SW480 (cell line): ENCODE data around the gene UPB1.
"Not testable (repeated sequence)": the region's sequence is repeated elsewhere in the genome, so short reads cannot be mapped to it uniquely, and the experiment has no call there.

Experiments
- DNase-seq: peaks from one replicate; pipeline ENCODE4 v3.0.0-alpha.2; 2016; ENCODE audit warnings: low spot score

The UPB1 gene

DNA sequence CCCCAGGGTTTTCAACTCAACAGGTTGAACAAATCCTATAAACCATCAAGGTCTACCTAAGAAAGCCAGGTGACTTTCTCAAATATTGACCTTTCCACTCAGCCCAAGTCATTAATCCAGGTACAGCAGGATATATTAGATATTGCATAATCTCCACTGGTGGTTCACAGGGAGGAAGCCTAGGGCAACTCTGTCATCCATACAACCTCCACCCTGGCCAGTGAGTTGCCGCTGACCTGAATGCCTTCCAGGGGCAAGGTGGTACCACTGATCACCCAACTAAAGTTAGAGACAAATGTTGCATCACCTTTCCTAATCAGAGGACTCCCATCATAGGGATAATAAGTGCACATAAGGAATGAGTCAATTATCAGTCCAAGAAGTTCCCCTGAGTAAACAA is 36.9 kb downstream of the UPB1 start:
- DNase-seq = no peak

GRCh38 chr22:24535348-24535747 is 40.2 kb downstream of the UPB1 start:
- no peak for DNase-seq

DNA sequence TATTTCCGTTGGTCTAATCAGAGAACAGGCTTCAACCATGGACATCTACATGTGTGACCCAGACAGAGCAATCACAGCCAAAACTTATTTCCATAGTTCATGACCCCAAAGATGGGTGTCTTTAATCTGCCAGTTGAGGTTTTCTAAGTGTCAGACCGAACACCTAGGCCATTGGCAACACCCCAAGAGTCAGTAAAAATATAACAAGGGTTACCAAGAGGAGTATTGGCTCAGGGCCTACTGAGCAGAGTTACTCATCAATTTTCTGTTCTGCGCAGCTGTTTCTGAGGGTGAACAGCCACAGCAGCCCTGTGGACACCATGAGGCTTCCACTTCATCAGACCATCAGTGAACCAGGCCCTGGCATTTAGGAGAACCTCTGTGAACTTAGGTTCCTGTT is 41.0 kb downstream of the UPB1 start:
- no peak for DNase-seq

- no peak for DNase-seq
Observed at GRCh38 chr22:24540470-24540869, 45.3 kb downstream of the UPB1 start.

GRCh38 chr22:24541681-24542515 is 46.8 kb downstream of the UPB1 start:
- no peak for DNase-seq

GRCh38 chr22:24542641-24543040 is 47.5 kb downstream of the UPB1 start:
- no peak for DNase-seq

DNA sequence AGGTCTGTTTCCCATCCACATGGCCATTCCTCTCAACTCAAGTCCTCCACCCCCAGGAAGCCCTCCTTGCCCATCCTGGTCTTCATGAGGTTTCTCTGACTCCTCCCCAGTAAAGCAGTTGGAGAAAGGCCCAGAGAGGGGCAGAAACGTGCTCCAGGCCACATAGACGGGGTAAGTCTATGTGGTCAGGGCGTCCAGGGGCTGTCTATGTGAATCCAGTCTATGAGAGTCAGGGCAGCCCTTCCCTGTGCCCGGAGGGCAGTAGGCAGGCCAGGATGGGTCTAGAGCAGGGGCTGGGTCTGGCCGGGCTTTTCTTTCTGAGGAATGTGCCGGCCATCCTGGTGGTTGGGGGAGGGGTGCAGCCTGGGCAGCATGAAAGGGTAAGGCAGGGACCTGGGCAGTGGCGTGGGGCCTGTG is 48.1 kb downstream of the UPB1 start:
- DNase-seq = no peak

DNA sequence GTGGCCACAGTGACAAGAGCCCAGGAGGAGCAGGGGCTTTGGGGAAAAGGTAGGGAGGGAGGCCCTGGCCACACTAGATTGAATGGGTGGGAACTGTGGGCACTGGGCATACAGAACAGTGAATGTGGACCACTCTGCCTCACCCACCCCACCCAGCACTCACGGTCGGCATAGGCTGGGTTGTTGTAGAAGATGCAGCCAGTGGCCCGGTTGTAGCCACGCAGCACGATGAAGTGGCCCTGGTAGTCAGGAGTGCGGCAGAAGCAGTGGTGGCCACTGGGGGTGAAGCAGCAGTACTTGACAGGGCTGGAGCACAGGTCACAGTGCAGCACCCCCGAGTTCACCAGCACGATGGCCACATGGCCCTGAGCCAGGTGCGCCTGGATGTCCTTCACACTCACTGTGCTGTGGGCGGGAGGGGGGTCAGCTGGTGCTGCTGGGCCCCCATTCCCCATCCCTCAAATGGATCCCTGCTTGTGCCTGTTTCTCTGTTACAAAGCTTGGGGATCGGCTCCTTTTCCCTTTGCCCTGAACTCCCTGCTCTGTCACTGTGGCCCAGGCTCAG is 48.6 kb downstream of the UPB1 start:
- DNase-seq = no peak

GRCh38 chr22:24548812-24549211 is 53.7 kb downstream of the UPB1 start:
- DNase-seq = no peak

DNA sequence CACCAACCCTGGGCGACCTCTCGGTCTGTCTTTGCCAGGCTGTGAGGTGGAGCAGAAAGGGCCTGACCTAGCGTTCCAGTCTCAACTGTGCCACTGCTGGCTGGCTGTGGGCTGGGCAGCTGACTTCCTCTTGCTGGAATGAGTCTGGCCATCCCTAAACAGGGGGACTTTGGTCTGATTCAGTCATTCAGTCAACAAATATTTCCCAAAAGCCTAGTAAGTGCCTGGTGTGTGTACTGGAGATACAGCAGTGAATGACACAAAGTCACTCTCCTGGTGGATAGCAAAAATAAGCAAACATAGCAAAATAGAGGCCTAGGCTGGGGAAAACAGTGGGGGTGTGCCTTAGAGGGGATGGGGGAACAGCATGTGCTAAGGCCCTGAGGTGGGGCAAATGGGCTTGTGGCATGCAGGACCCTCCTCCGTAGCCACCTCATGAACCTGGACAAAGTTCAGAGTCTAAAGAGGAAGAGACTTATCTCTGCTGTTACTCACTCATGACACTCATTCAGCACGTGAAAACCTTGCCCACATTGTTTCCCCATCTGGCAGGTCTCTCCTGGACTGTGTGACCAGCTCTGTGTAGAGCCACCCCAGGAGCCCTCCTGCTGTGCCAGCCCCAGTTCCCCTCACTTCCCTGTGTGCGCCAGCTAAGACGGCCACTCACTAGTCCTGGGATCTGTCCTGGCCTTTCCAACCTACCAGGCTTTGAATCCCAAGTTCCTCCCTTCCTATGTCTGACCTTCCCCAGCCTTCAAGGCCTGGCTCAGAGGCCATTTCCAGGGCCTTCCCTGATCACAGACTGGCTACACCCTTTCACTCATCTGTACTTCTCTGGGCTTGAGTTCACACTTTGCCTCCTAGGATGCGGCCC is 55.1 kb downstream of the UPB1 start:
- no peak for DNase-seq

DNA sequence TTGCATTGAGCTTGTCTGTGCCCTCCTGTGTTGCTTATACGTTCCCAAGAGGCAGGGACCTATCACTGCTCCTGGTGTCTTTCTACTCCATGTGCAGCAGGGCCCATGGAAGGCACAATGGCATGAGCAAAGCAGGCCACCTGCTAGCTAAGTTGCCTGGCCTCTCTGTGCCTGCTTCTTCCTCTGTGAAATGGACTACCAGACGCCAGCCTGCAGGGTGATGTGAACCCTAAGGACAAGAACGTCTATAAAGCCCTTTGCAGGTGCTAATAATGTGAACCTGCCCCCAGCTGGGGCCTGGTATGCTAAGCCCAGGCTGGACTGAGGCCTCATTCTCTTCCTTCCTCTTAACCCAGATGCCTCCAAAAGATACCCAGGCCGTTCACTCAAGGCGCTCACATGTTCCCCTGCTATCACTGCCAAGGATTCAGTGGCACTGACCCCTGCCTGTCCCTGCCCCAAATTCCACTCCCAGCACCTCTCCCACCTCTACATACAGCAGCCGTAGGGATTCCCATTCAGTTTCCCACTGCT is 55.8 kb downstream of the UPB1 start:
- DNase-seq = no peak

DNA sequence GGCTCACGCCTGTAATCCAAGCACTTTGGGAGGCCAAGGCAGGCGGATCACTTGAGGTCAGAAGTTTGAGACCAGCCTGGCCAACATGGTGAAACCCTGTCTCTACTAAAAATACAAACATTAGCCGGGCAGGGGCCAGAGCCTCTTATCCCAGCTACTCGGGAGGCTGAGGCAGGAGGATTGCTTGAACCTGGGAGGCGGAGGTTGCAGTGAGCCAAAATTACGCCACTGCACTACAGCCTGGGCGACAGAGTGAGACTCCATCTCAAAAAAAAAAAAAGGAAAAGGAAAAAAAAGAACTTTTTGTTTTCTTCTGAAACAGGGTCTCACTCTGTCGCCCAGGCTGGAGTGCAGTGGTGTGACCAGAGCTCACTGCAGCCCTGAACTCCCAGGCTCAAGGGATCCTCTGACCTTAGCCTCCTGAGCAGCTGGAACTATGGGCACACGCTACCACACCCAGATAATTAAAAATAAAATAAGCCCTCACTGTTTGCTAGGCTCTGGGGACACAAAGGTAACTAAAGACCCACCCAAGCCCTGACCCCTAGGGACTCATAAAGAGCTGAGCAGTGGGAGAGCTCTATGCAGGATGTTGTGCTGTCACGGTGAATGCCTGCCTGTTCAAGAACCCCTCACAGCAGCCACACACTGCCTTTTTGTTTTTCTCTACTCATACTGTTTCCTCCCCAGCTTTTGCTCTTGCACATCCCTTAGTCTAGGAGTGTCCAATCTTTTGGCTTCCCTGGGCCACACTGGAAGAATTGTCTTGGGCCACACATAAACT is 57.6 kb downstream of the UPB1 start:
- not testable (repeated sequence) for DNase-seq

GRCh38 chr22:24553597-24554312 is 58.6 kb downstream of the UPB1 start:
- no peak for DNase-seq

- no peak for DNase-seq
Observed at GRCh38 chr22:24554313-24555164, 59.4 kb downstream of the UPB1 start, which contains the start of gene GUCD1. TSS of gene GUCD1 (minus strand) at chr22:24555138. CDS start at chr22:24554991, 147 bp downstream.

GRCh38 chr22:24555165-24556039 is 60.3 kb downstream of the UPB1 start, which contains the start of gene SNRPD3:
TSS of gene SNRPD3 (plus strand) at chr22:24555999. CDS start at chr22:24557675, 1,676 bp downstream.
- DNase-seq = peak; percentile 93

DNA sequence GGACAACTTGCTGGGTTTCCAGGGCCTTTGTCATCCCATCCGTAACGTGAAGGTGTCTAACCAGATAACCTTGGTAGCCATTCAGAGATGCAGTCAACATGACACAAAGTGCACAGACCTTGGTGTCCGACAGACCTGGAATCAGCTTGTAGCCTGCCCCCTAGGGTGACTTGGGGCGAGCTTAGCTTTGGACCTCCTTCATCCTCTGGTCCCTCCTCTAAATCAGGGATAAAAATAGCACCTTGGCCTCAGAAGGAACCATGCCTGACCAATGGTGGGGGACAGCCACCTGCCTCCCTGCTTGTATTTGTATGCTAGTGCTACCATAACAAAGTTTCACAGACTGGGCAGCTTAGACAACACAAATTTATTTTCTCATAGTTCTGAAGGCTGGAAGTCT is 64.3 kb downstream of the UPB1 start:
- DNase-seq = no peak

DNA sequence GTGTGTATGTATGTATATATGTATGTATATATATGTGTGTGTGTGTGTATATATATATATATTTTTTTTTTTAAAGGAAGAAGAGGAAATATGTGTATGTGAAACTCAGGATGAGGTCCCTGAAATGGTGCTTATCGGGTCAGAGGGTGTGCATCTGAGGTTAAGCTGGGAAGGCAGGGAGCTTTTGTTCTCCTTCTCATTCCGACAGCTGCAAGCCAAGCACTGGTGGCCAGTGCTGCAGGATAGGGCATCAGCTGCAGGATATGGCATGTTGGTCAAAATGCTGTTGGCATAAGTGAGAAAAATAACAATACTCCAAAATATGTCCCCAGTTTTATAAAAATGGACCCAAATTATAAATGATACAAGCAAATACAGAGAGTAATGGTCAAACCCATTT is 68.1 kb downstream of the UPB1 start:
- DNase-seq = no peak

DNA sequence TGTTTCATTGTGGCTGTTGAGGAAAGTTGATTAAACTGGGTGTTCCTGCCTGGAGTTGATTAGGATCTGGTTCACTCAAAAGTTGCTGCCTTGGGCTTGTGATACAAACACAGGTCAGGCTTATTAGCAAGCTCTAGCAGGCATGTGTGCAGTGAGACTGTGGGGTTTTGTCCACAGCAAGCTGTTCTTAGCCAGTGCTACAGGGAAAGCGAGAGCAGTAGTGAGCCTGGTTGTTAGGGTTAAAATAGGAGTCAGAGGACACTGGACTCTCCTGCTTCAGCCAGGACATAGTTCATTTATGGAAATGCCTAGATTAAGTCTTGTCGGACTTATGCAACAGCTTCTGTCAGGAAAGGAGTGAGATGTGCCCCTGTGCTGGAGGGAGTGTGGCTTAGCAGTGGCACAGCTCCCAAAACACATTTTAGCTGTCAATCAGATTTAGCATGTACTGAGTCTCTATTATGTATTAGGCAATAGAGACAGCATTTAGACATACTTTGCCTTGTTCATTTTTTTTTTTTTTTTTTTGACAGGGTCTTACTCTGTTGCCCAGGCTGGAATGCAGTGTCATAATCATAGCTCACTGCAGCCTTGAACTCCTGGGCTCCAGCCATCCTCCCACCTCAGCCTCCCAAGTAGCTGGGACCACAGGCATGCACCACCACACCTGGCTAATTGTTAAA is 69.4 kb downstream of the UPB1 start:
- no peak for DNase-seq
